HCT116 (cell line): ENCODE data around the gene DGAT2L6. TPM values are rescaled to one million over a fixed set of nuclear protein-coding genes. Genes with fewer than 3 reads are reported as not detected.

Experiments used
- ATAC-seq: fragments of 200-7000 bp; cut with Tn5 transposase; 2 replicates; pipeline ENCODE4 v1.9.1; 2020; ENCODE audit warnings: mild to moderate bottlenecking, moderate library complexity
- BruUV-seq: library from RNA; stranded (reverse); fragments of 400-500 nt; replicated peaks from 2 replicates; lab custom pipeline; 2021; lab: Mats Ljungman, UMichigan
- CTCF ChIA-PET: fragments of 300-600 bp; sonication (Branson Sonifier 250); formaldehyde crosslinking; loops from one replicate; lab custom pipeline; 2021; ENCODE audit warnings: antibody characterized with exemption; lab: Charles Lee
- POLR2A ChIA-PET: fragments of 300-600, 350-600 bp; sonication (Branson Sonifier 250); formaldehyde crosslinking; loops from one replicate; lab custom pipeline; 2021; ENCODE audit warnings: antibody characterized with exemption; lab: Charles Lee
- RAD21 ChIA-PET, 2 experiments: fragments of 300-600 bp; sonication (Branson Sonifier 250); formaldehyde crosslinking; loops; one replicate each; lab custom pipeline; 2023; ENCODE audit warnings: low total read pairs in 2 of 2; ENCODE audit not compliant: uncharacterized antibody in 2 of 2, unreplicated experiment in 2 of 2, low non-redundant PET in 1 of 2; lab: Charles Lee
- DNase-seq: peaks from one replicate; pipeline ENCODE4 v3.0.0-alpha.2; 2010; ENCODE audit warnings: low read depth, low spot score
- H2AFZ ChIP-seq: fragments of 200-600 bp; shearing (Covaris generic), sonication (generic); 2 replicates; pipeline ENCODE4 v1.6.1; 2017; ENCODE audit warnings: low read depth, mixed run types, mixed read lengths, antibody characterized with exemption, low read length; ENCODE audit not compliant: poor library complexity, severe bottlenecking
- H3K27ac ChIP-seq: 2 replicates; pipeline ENCODE4 v1.5.1; 2012; ENCODE audit warnings: low read depth, low read length
- H3K27me3 ChIP-seq: fragments of 200-600 bp; sonication (generic); 2 replicates; pipeline ENCODE4 v1.6.1; 2016; ENCODE audit warnings: mixed run types, low read length, mixed read lengths; ENCODE audit not compliant: insufficient read depth
- H3K36me3 ChIP-seq, 2 experiments: fragments of 200-500 bp in 1 of 2; fragments of 200-600 bp in 1 of 2; sonication (Bioruptor generic) in 1 of 2; sonication (generic) in 1 of 2; 2 replicates each; pipeline versions ENCODE4 v1.5.1 to v1.6.1; 2014 to 2016; ENCODE audit warnings: low read length in 2 of 2, inconsistent platforms in 1 of 2, mixed read lengths in 1 of 2, mixed run types in 1 of 2; ENCODE audit not compliant: insufficient read depth in 2 of 2, control insufficient read depth in 1 of 2
- H3K4me1 ChIP-seq, 2 experiments: fragments of 200-600 bp in 1 of 2; sonication (generic) in 1 of 2; 2 replicates each; pipeline versions ENCODE4 v1.5.1 to v1.6.1; 2012 to 2017; ENCODE audit warnings: low read length in 2 of 2, inconsistent platforms in 1 of 2, mild to moderate bottlenecking in 1 of 2, mixed read lengths in 1 of 2, mixed run types in 1 of 2, moderate library complexity in 1 of 2; ENCODE audit not compliant: insufficient read depth in 2 of 2, control insufficient read depth in 1 of 2
- H3K4me2 ChIP-seq: fragments of 200-600 bp; sonication (generic); 2 replicates; pipeline ENCODE4 v1.6.1; 2017; ENCODE audit warnings: mixed run types, low read length, mixed read lengths
- H3K4me3 ChIP-seq, 2 experiments: fragments of 200-600 bp in 1 of 2; sonication (generic) in 1 of 2; replicated peaks in 1 of 2; 2 replicates each; pipeline ENCODE4 v1.5.1; 2011 to 2016; ENCODE audit warnings: low read length in 2 of 2, control low read depth in 1 of 2, low read depth in 1 of 2, mild to moderate bottlenecking in 1 of 2, mixed read lengths in 1 of 2, mixed run types in 1 of 2
- H3K79me2 ChIP-seq: fragments of 200-600 bp; sonication (generic); 2 replicates; pipeline ENCODE4 v1.6.1; 2017; ENCODE audit warnings: mild to moderate bottlenecking, mixed run types, low read length, moderate library complexity, mixed read lengths; ENCODE audit not compliant: insufficient read depth
- H3K9ac ChIP-seq: fragments of 200-600 bp; sonication (generic); 2 replicates; pipeline ENCODE4 v1.6.1; 2016; ENCODE audit warnings: low read length, mixed read lengths
- H3K9me2 ChIP-seq: fragments of 200-600 bp; sonication (generic), shearing (Covaris generic); 2 replicates; pipeline ENCODE4 v1.6.1; 2017; ENCODE audit warnings: mixed run types, mild to moderate bottlenecking, moderate library complexity; ENCODE audit not compliant: insufficient read depth
- H3K9me3 ChIP-seq, 2 experiments: fragments of 200-500 bp in 1 of 2; fragments of 200-600 bp in 1 of 2; sonication (Bioruptor generic) in 1 of 2; sonication (generic) in 1 of 2; 2 replicates each; pipeline ENCODE4 v1.6.1; 2014 to 2017; ENCODE audit warnings: low read length in 2 of 2, mixed read lengths in 2 of 2, inconsistent platforms in 1 of 2, low read depth in 1 of 2, mild to moderate bottlenecking in 1 of 2, mixed run types in 1 of 2, moderate library complexity in 1 of 2; ENCODE audit not compliant: control insufficient read depth in 1 of 2, insufficient read depth in 1 of 2
- H4K20me1 ChIP-seq: fragments of 200-600 bp; sonication (generic), shearing (Covaris generic); 2 replicates; pipeline ENCODE4 v1.6.1; 2017; ENCODE audit warnings: mixed run types, mild to moderate bottlenecking, moderate library complexity; ENCODE audit not compliant: insufficient read depth
- ATF3 ChIP-seq: IDR thresholded peaks from 2 replicates; pipeline ENCODE4 v1.6.1; 2012
- CEBPB ChIP-seq: IDR thresholded peaks from 2 replicates; pipeline ENCODE4 v1.6.1; 2012; ENCODE audit warnings: low read depth
- EGR1 ChIP-seq: IDR thresholded peaks from 2 replicates; pipeline ENCODE4 v1.6.1; 2012; ENCODE audit warnings: low read depth
- ELF1 ChIP-seq: IDR thresholded peaks from 2 replicates; pipeline ENCODE4 v1.6.1; 2012; ENCODE audit warnings: low read depth, borderline replicate concordance
- EZH2 ChIP-seq: fragments of 200-600 bp; sonication (generic); IDR thresholded peaks from 2 replicates; pipeline ENCODE4 v1.6.1; 2017; ENCODE audit warnings: antibody characterized with exemption, mixed run types
- JUND ChIP-seq: IDR thresholded peaks from 2 replicates; pipeline ENCODE4 v1.6.1; 2012
- MAX ChIP-seq: IDR thresholded peaks from 2 replicates; pipeline ENCODE4 v1.6.1; 2012
- POLR2A ChIP-seq: IDR thresholded peaks from 2 replicates; pipeline ENCODE4 v1.7.0; 2011; ENCODE audit warnings: borderline replicate concordance; ENCODE audit not compliant: insufficient read depth, insufficient read length; ENCODE audit errors: extremely low read depth
- RAD21 ChIP-seq: IDR thresholded peaks from 2 replicates; pipeline ENCODE4 v1.6.1; 2012; ENCODE audit warnings: low read depth, mild to moderate bottlenecking
- SIN3A ChIP-seq: IDR thresholded peaks from 2 replicates; pipeline ENCODE4 v1.6.1; 2012; ENCODE audit warnings: low read depth
- SRF ChIP-seq: IDR thresholded peaks from 2 replicates; pipeline ENCODE4 v1.6.1; 2012; ENCODE audit warnings: low read depth
- TCF7L2 ChIP-seq: IDR thresholded peaks from 2 replicates; pipeline ENCODE4 v1.7.0; 2011; ENCODE audit warnings: borderline replicate concordance, inconsistent platforms; ENCODE audit not compliant: insufficient read depth, insufficient read length; ENCODE audit errors: extremely low read depth
- YY1 ChIP-seq: IDR thresholded peaks from 2 replicates; pipeline ENCODE4 v1.6.1; 2011; ENCODE audit warnings: low read length, low read depth, moderate library complexity, mild to moderate bottlenecking; ENCODE audit not compliant: insufficient replicate concordance; ENCODE audit errors: extremely low read depth
- ZBTB33 ChIP-seq: IDR thresholded peaks from 2 replicates; pipeline ENCODE4 v1.6.1; 2011; ENCODE audit warnings: mild to moderate bottlenecking, low read length, moderate library complexity; ENCODE audit not compliant: insufficient replicate concordance; ENCODE audit errors: extremely low read depth
- intact Hi-C: fragments of 100-400 bp; cut with micrococcal nuclease; formaldehyde crosslinking; loops from 2 replicates; pipeline ENCODE4 v1.10.0; 2022
- total RNA-seq: library from RNA; stranded (reverse); gene quantifications from one replicate; pipeline ENCODE4 v1.2.1, GENCODE V29; 2021; ENCODE audit not compliant: unreplicated experiment

Gene DGAT2L6
- total RNA-seq, 1 experiment from 2014 or later, result not detected

GRCh38 chrX:70132224-70132623 is 45.1 kb upstream of the DGAT2L6 start:
- no peak for ATAC-seq
- DNase-seq, result no peak
- RAD21 ChIA-PET, result no interaction called here

DNA sequence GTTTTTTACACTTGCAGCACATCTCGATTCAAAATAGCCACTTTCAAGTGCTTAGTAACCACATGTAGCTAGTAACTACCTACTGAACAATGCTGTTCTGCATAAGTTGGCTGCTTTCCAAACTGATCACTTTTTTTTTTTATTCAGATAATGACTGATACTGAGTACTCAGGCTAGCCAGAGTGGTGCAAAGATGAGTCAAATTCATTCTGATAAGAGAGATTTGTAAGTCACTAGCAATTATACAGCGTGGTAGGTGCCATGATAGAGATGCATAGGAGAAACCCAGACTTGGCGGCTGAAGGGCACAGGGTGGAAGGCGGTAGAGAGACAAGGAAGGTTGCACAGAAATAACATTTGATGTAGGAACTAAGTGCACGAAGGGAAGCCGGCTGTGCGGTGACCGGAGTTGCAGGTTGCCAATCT is 44.4 kb upstream of the DGAT2L6 start:
- Histone ChIP-seq H3K79me2 (peaks cover 29% of the 10 kb centered on the region), H3K27ac (peak overlapping the region; percentile 94), H3K9me2 (no peaks in the 10 kb centered on the region), H3K4me3 (peak overlapping the region; percentile 85 to 93), H3K4me2 (peak overlapping the region; percentile 84), H3K36me3 (peaks cover 2 to 17% of the 10 kb centered on the region in 2 experiments; a peak in 1 of 4 replicates)
- no TSS peak for BruUV-seq
- RAD21 ChIA-PET, result interaction anchor here (0.6 to 1.1 kb wide), 2 partner anchors 35 to 297 kb away, joined by 3 to 4 read pairs; no protein-coding TSS in a partner anchor
- intact Hi-C loops, result loop anchor here (2.0 to 5.0 kb wide), 2 partner anchors 130 to 159 kb away; partner anchors contain the start of gene KIF4A
- POLR2A ChIA-PET, result interaction anchor here (1.5 kb wide), 1 partner anchor 35 kb away, joined by 3 read pairs; no protein-coding TSS in a partner anchor
- no peak; the same call in 1 of the 2 replicates for TF ChIP-seq SIN3A
- no peak for TF ChIP-seq ELF1
- TF ChIP-seq POLR2A, result no peak
- no peak for TF ChIP-seq EGR1
- no peak for TF ChIP-seq YY1
- no peak for TF ChIP-seq ATF3
- TF ChIP-seq TCF7L2, result no peak
- no peak for TF ChIP-seq JUND
- TF ChIP-seq MAX, result no peak
- TF ChIP-seq SRF, result no peak
- no peak for TF ChIP-seq EZH2
- TF ChIP-seq RAD21, result no peak
- TF ChIP-seq ZBTB33, result no peak
- TF ChIP-seq, all 23 proteins: peak for 0
- H3K9ac ChIP-seq, result peak overlapping the region; percentile 81
- H3K9me3 ChIP-seq, result no peaks in the 10 kb centered on the region
- DNase-seq, result no peak
- CTCF ChIA-PET, result interaction anchor here (1.1 to 2.1 kb wide), 9 partner anchors 16 to 709 kb away, joined by 3 to 20 read pairs (median 7); partner anchors contain the start of genes KIF4A, P2RY4 and PDZD11
- no peak; the same call in 1 of the 2 replicates for ATAC-seq
- H2AFZ ChIP-seq, result peak overlapping the region; percentile 78
- no peaks in the 10 kb centered on the region for H3K27me3 ChIP-seq
- H4K20me1 ChIP-seq, result no peaks in the 10 kb centered on the region
- H3K4me1 ChIP-seq, result peaks cover 12 to 35% of the 10 kb centered on the region in 2 experiments; a peak in 3 of 4 replicates

More at GRCh38 chrX:70132224-70132623, 45.1 kb upstream of the DGAT2L6 start:
- Histone ChIP-seq H2AFZ (peak overlapping the region; percentile 78), H3K4me1 (peaks cover 12 to 35% of the 10 kb centered on the region in 2 experiments; a peak in 3 of 4 replicates), H3K4me3 (peak overlapping the region in 1 of 2 experiments; percentile 85; a peak in 1 of 4 replicates), H3K9me2 (no peaks in the 10 kb centered on the region), H3K4me2 (peak overlapping the region; percentile 84), H3K27me3 (no peaks in the 10 kb centered on the region), H3K36me3 (peaks cover 2 to 17% of the 10 kb centered on the region in 2 experiments; a peak in 1 of 4 replicates)
- ChIA-PET CTCF (interaction anchor here (1.2 to 2.1 kb wide), 6 partner anchors 16 to 708 kb away, joined by 4 to 20 read pairs (median 9); partner anchors contain the start of genes KIF4A, P2RY4 and PDZD11), POLR2A (interaction anchor here (1.5 kb wide), 1 partner anchor 34 kb away, joined by 3 read pairs; no protein-coding TSS in a partner anchor)
- TF ChIP-seq RAD21 (peak; percentile 40; the same call in 1 of the 2 replicates), CEBPB (no peak)
- TF ChIP-seq, all 23 proteins: peak for 1
- Histone ChIP-seq H3K9ac (no peak overlapping the region), H3K9me3 (no peaks in the 10 kb centered on the region), H3K27ac (peak overlapping the region; percentile 94; the same call in 1 of the 2 replicates), H3K79me2 (peaks cover 27% of the 10 kb centered on the region), H4K20me1 (no peaks in the 10 kb centered on the region)
- BruUV-seq, result no TSS peak
- intact Hi-C loops, result loop anchor here (2.0 to 5.0 kb wide), 2 partner anchors 131 to 160 kb away; partner anchors contain the start of gene KIF4A
